ENCODE data around the gene ICA1L. TPM values are rescaled to one million over a fixed set of nuclear protein-coding genes. Genes with fewer than 3 reads are reported as not detected.
"Not testable (repeated sequence)": the region's sequence is repeated elsewhere in the genome, so short reads cannot be mapped to it uniquely, and the experiment has no call there.

ICA1L gene
- 24.8 TPM for total RNA-seq

GRCh38 chr2:202871300-202872141 is at the start of gene ICA1L:
Gene ICA1L, minus strand, starts transcription at chr2:202871766. Its CDS starts 42,757 bp downstream, at chr2:202829009.
- peak; percentile 86 for DNase-seq

- no peak for DNase-seq
These were observed 47.3 kb upstream of the ICA1L start for GRCh38 chr2:202918860-202919259.

- peak; percentile 24 for DNase-seq
These were observed 41.0 kb upstream of the ICA1L start for GRCh38 chr2:202912342-202913201.

- DNase-seq: peak; percentile 98
These were observed 40.2 kb upstream of the ICA1L start, which contains the start of the genes CARF and WDR12 for GRCh38 chr2:202911512-202912341. Gene CARF, plus strand, starts transcription at chr2:202912275. Its CDS starts 29,628 bp downstream, at chr2:202941903. Gene WDR12, minus strand, starts transcription at chr2:202911673. Its CDS starts 197 bp downstream, at chr2:202911476.

GRCh38 chr2:202911203-202911511 is 39.6 kb upstream of the ICA1L start:
- DNase-seq: no peak

GRCh38 chr2:202910698-202911097 is 39.1 kb upstream of the ICA1L start:
- no peak for DNase-seq

GRCh38 chr2:202910250-202910649 is 38.7 kb upstream of the ICA1L start:
- not testable (repeated sequence) for DNase-seq

- DNase-seq: no peak
These were observed 38.0 kb upstream of the ICA1L start for GRCh38 chr2:202909394-202910192.

- no peak for DNase-seq
These were observed 36.6 kb upstream of the ICA1L start for GRCh38 chr2:202908186-202908585.

GRCh38 chr2:202905507-202905906 is 33.9 kb upstream of the ICA1L start:
- DNase-seq: not testable (repeated sequence)

GRCh38 chr2:202885190-202885589 is 13.6 kb upstream of the ICA1L start:
- no peak for DNase-seq

GRCh38 chr2:202883987-202884675 is 12.6 kb upstream of the ICA1L start:
- DNase-seq: no peak

GRCh38 chr2:202881570-202881969 is 10.0 kb upstream of the ICA1L start:
- no peak for DNase-seq

GRCh38 chr2:202877699-202878098 is 6.1 kb upstream of the ICA1L start:
- DNase-seq: no peak

- peak; percentile 85 for DNase-seq
These were observed 901 bp downstream of the ICA1L start for GRCh38 chr2:202870431-202871299.

GRCh38 chr2:202861987-202862386 is 9.6 kb downstream of the ICA1L start:
- DNase-seq: no peak

- no peak for DNase-seq
These were observed 13.0 kb downstream of the ICA1L start for GRCh38 chr2:202858601-202859000.

- DNase-seq: not testable (repeated sequence)
These were observed 22.2 kb downstream of the ICA1L start for GRCh38 chr2:202849343-202849742.

GRCh38 chr2:202848813-202849212 is 22.8 kb downstream of the ICA1L start:
- no peak for DNase-seq

Data from tongue (tissue), 2 donors.